Trophoblast cell (in vitro differentiated cells and primary cell): ENCODE measurements around the gene MCM5.
A peak's percentile ranks its signal among the peaks of the same experiment; 100 is the strongest.

Experiments used
- DNase-seq, 2 donors: peaks; one replicate each; pipeline ENCODE4 v3.0.0-alpha.2; 2016
- H2AFZ ChIP-seq: 2 replicates; pipeline ENCODE4 v1.6.1; 2013; ENCODE audit warnings: low read length, moderate library complexity, mild to moderate bottlenecking; ENCODE audit not compliant: insufficient read depth, poor library complexity
- H2AK5ac ChIP-seq: 2 replicates; pipeline ENCODE4 v1.6.1; 2013; ENCODE audit warnings: mild to moderate bottlenecking, low read length
- H2BK120ac ChIP-seq: 2 replicates; pipeline ENCODE4 v1.6.1; 2013; ENCODE audit warnings: low read length, mild to moderate bottlenecking, moderate library complexity; ENCODE audit not compliant: insufficient read depth, poor library complexity
- H2BK12ac ChIP-seq: 2 replicates; pipeline ENCODE4 v1.6.1; 2013; ENCODE audit warnings: mild to moderate bottlenecking, low read length, moderate library complexity
- H2BK5ac ChIP-seq: 2 replicates; pipeline ENCODE4 v1.6.1; 2013; ENCODE audit warnings: low read length, low read depth, moderate library complexity, mild to moderate bottlenecking; ENCODE audit not compliant: poor library complexity
- H3K14ac ChIP-seq: 2 replicates; pipeline ENCODE4 v1.6.1; 2013; ENCODE audit warnings: mild to moderate bottlenecking, low read length
- H3K18ac ChIP-seq: 2 replicates; pipeline ENCODE4 v1.6.1; 2013; ENCODE audit warnings: mild to moderate bottlenecking, low read length
- H3K23ac ChIP-seq: 2 replicates; pipeline ENCODE4 v1.6.1; 2013; ENCODE audit warnings: low read length
- H3K27ac ChIP-seq: 2 replicates; pipeline ENCODE4 v1.5.1; 2013; ENCODE audit warnings: low read depth, mild to moderate bottlenecking, inconsistent platforms, low read length, moderate library complexity
- H3K27me3 ChIP-seq: 2 replicates; pipeline ENCODE4 v1.6.1; 2013; ENCODE audit warnings: inconsistent platforms, mild to moderate bottlenecking, low read length, moderate library complexity; ENCODE audit not compliant: insufficient read depth
- H3K36me3 ChIP-seq, 2 experiments: 1 replicate in 1 of 2; 2 replicates in 1 of 2; pipeline ENCODE4 v1.6.1; 2013; ENCODE audit warnings: low read length in 2 of 2, mild to moderate bottlenecking in 2 of 2, moderate library complexity in 1 of 2; ENCODE audit not compliant: insufficient read depth in 2 of 2, control insufficient read depth in 1 of 2
- H3K4ac ChIP-seq: 2 replicates; pipeline ENCODE4 v1.6.1; 2013; ENCODE audit warnings: low read depth, mild to moderate bottlenecking, low read length, moderate library complexity
- H3K4me1 ChIP-seq, 2 experiments: 1 replicate in 1 of 2; 2 replicates in 1 of 2; pipeline ENCODE4 v1.6.1; 2013; ENCODE audit warnings: low read length in 2 of 2, mild to moderate bottlenecking in 2 of 2, moderate library complexity in 1 of 2; ENCODE audit not compliant: insufficient read depth in 2 of 2, control insufficient read depth in 1 of 2
- H3K4me2 ChIP-seq: 2 replicates; pipeline ENCODE4 v1.6.1; 2013; ENCODE audit warnings: inconsistent platforms, mild to moderate bottlenecking, low read length, moderate library complexity
- H3K4me3 ChIP-seq: 2 replicates; pipeline ENCODE4 v1.5.1; 2013; ENCODE audit warnings: mild to moderate bottlenecking, low read depth, low read length, inconsistent platforms
- H3K79me1 ChIP-seq: one replicate; pipeline ENCODE4 v1.6.1; 2013; ENCODE audit warnings: low read length
- H3K79me2 ChIP-seq: 2 replicates; pipeline ENCODE4 v1.6.1; 2013; ENCODE audit warnings: low read length, mild to moderate bottlenecking; ENCODE audit not compliant: control insufficient read depth, insufficient read depth, poor library complexity
- H3K9ac ChIP-seq: 2 replicates; pipeline ENCODE4 v1.6.1; 2013; ENCODE audit warnings: mild to moderate bottlenecking, low read length
- H3K9me3 ChIP-seq: 2 replicates; pipeline ENCODE4 v1.6.1; 2013; ENCODE audit warnings: low read depth, mild to moderate bottlenecking, control low read depth, inconsistent platforms, low read length; ENCODE audit not compliant: insufficient read depth
- H4K12ac ChIP-seq: 2 replicates; pipeline ENCODE4 v1.6.1; 2013; ENCODE audit warnings: low read depth, mild to moderate bottlenecking, low read length, moderate library complexity
- H4K8ac ChIP-seq: 2 replicates; pipeline ENCODE4 v1.6.1; 2013; ENCODE audit warnings: low read depth, mild to moderate bottlenecking, low read length, moderate library complexity
- H4K91ac ChIP-seq: one replicate; pipeline ENCODE4 v1.6.1; 2013; ENCODE audit warnings: low read depth, mild to moderate bottlenecking, low read length, moderate library complexity
- WGBS: extraction: QIAGEN DNeasy Blood & Tissue Kit; methylation state at CpG from one replicate; pipeline ENCODE4 v1.1.7; 2013; ENCODE audit warnings: missing lambda C conversion rate; ENCODE audit not compliant: insufficient read length, insufficient coverage; ENCODE audit errors: extremely low coverage; 5-methylcytosine and 5-hydroxymethylcytosine counted together

The MCM5 gene

DNA sequence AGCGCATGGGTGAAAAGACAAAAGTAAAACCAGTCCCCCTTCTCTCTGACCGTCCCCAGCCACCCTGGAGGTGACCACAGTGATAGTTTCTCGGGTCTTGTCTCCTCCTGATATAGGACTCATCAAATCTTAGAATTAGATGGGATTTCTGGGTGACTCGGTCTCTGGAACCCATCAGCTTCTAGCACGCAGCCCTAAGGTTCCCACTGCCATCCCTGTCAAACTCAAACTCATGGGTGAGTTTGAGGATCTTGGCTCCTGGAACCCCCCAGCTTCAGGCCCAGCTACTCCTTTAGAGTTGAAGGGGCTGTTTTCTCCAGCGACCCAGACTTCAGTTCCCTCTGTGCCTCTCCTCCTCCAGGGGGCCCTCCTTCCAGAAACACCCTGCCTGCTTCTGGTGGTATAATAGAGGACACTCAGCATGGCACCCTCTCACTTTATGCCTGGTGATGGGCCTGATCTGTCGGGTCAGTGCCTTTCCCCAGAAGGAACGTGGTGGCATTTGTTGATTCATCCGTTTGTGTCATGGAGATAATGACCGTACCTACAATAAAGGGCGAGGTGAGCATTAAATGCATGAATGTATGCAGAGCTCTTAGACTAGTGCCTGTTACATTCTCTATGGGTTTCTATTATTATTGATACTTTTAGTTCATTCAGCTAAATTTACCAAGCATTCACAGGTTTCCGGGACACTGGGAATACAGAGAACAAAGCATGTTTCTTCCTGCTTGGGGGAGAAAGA lies 31.7 kb downstream of the MCM5 start:
- Histone ChIP-seq H2BK5ac (no peak overlapping the region), H3K9ac (no peak overlapping the region), H3K18ac (no peak overlapping the region), H3K4me2 (no peak overlapping the region), H2BK120ac (no peak overlapping the region), H3K4me1 (peaks cover 0 to 3% of the 10 kb centered on the region in 2 experiments), H3K23ac (no peak overlapping the region), H3K9me3 (peaks cover 12% of the 10 kb centered on the region), H3K27ac (no peak overlapping the region), H2AFZ (no peak overlapping the region), H3K27me3 (no peaks in the 10 kb centered on the region), H2AK5ac (no peak overlapping the region), H4K12ac (no peak overlapping the region), H4K8ac (no peak overlapping the region), H4K91ac (no peak overlapping the region), H3K79me2 (no peaks in the 10 kb centered on the region), H3K14ac (no peak overlapping the region), H3K4me3 (no peak overlapping the region), H3K4ac (no peak overlapping the region), H3K79me1 (no peaks in the 10 kb centered on the region), H3K36me3 (peaks cover 22 to 28% of the 10 kb centered on the region in 2 experiments), H2BK12ac (no peak overlapping the region)
- no CpG with 5 or more reads among the region's 12 CpGs for WGBS
- DNase-seq = no peak

DNA sequence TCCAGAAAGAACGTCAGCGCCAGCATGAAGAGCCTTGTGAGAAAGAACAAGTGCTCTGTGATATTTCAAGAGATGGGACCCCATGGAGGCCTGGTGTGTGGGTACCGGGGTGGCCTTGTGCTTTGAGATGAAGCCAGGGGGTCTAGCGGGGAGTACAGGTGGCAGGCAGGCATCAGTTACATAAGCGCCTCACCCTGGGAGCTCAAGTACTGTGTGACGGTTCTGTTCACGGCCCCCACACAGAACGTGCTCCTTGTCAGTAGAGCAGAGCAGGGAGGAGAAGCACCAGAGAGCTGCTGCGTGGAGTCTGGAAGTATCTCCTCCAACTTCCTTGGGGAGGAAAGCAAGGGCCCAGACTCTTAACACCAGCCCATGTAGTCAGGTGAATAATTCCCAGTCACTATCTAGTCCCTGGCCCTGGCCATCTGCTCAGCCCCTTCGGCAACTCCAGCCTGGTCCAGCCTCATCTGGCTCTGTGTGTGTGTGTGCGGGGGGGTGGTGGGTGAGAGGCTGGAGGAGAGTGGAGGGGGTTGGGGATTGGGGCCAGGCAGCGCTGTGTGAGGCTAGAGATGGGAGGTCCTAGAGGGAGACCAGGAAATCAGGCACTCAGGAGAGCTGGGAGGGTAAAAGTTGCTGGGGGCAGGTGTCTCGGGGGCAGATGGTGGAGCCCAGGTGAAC lies 32.4 kb downstream of the MCM5 start:
- no peak overlapping the region for H3K14ac ChIP-seq
- H3K79me1 ChIP-seq = no peaks in the 10 kb centered on the region
- H2AFZ ChIP-seq = no peak overlapping the region
- peaks cover 22 to 28% of the 10 kb centered on the region in 2 experiments for H3K36me3 ChIP-seq
- H3K4me1 ChIP-seq = peaks cover 0 to 3% of the 10 kb centered on the region in 2 experiments
- H4K91ac ChIP-seq = no peak overlapping the region
- H4K8ac ChIP-seq = no peak overlapping the region
- no CpG with 5 or more reads among the region's 13 CpGs for WGBS
- H2BK120ac ChIP-seq = no peak overlapping the region
- DNase-seq = no peak
- no peak overlapping the region for H3K4me2 ChIP-seq
- H3K4ac ChIP-seq = no peak overlapping the region
- H3K27me3 ChIP-seq = no peaks in the 10 kb centered on the region
- H3K27ac ChIP-seq = no peak overlapping the region
- H3K79me2 ChIP-seq = no peaks in the 10 kb centered on the region
- H3K18ac ChIP-seq = no peak overlapping the region
- no peak overlapping the region for H4K12ac ChIP-seq
- H2AK5ac ChIP-seq = no peak overlapping the region
- H2BK12ac ChIP-seq = no peak overlapping the region
- no peak overlapping the region for H2BK5ac ChIP-seq
- no peak overlapping the region for H3K23ac ChIP-seq
- H3K9ac ChIP-seq = no peak overlapping the region
- H3K9me3 ChIP-seq = peaks cover 12% of the 10 kb centered on the region
- no peak overlapping the region for H3K4me3 ChIP-seq

DNA sequence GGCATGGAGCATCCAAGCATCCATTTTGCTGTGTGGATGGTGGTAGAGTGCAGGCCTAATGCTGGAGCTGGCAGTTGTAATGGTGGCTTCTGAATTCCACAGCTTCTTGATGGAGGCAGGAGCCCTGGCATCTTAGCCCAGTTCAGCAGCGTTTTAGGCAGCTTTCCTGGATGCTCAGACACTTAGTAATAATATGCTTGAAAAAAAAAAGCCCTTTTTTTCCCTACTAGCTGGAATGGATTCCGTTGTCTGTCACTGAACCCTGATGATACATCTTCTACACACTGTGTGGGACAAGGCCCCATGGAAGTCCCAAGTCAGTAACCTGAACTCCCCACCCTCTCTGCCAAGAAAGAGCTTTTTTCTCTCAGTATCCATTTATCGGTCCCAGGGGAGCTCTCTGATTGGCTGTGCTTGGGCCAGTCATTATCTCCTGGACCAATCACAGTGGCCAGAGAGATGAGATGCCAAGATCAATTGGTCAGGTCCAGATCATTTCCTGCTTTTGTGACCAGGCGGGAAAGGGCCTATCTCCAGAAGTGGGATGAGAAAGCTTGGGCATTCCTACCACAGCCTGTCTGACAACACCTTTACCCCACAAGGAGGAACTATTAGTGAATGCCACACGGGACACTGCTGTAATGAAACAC lies 34.2 kb downstream of the MCM5 start:
- H2BK120ac ChIP-seq = no peak overlapping the region
- no peak overlapping the region for H3K9ac ChIP-seq
- no peak overlapping the region for H2BK12ac ChIP-seq
- WGBS = no CpG with 5 or more reads among the region's 5 CpGs
- no peak overlapping the region for H3K14ac ChIP-seq
- H2BK5ac ChIP-seq = no peak overlapping the region
- peaks cover 0 to 3% of the 10 kb centered on the region in 2 experiments for H3K4me1 ChIP-seq
- H4K8ac ChIP-seq = no peak overlapping the region
- no peaks in the 10 kb centered on the region for H3K79me1 ChIP-seq
- H3K27me3 ChIP-seq = no peaks in the 10 kb centered on the region
- no peaks in the 10 kb centered on the region for H3K79me2 ChIP-seq
- H2AK5ac ChIP-seq = no peak overlapping the region
- no peak overlapping the region for H3K27ac ChIP-seq
- no peak overlapping the region for H3K4me2 ChIP-seq
- no peak overlapping the region for H3K4ac ChIP-seq
- peaks cover 12% of the 10 kb centered on the region for H3K9me3 ChIP-seq
- peak overlapping the region; percentile 29 for H3K4me3 ChIP-seq
- H3K18ac ChIP-seq = no peak overlapping the region
- no peak overlapping the region for H2AFZ ChIP-seq
- no peak overlapping the region for H3K23ac ChIP-seq
- H4K12ac ChIP-seq = no peak overlapping the region
- peak; percentile 30 to 63 for DNase-seq
- H4K91ac ChIP-seq = no peak overlapping the region
- H3K36me3 ChIP-seq = peaks cover 22 to 26% of the 10 kb centered on the region in 2 experiments

DNA sequence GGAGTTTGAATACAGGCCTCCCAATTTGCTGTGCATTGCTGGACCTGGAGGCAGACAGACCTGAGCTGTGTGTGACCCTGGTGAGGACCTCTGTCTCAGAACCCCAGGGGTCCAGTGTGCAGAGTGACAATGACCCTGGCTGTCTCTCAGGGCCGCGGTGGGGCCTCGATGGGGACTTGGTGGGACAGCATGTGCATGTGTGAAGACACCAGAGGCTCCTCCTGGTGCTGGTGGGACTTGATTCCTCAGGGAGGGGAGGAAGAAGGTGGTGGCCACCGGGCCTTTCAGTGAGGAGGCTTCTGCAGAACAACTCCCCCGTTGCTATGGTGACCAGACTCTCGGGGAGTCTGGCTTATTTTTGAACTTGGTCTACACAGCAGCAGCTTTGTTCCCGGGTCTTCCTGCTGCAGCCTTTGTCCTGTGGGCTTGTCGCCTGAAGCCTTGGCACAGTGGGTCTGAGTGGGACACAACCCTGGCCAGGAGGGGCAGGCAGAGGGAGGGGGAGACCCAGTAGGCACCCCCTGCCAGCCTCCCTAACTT lies 35.3 kb downstream of the MCM5 start:
- Histone ChIP-seq H3K18ac (no peak overlapping the region), H3K27ac (no peak overlapping the region), H3K79me1 (no peaks in the 10 kb centered on the region), H4K91ac (no peak overlapping the region), H4K12ac (no peak overlapping the region), H2BK12ac (no peak overlapping the region), H2BK5ac (no peak overlapping the region), H3K9me3 (peaks cover 12% of the 10 kb centered on the region), H3K79me2 (no peaks in the 10 kb centered on the region), H4K8ac (no peak overlapping the region), H3K4ac (no peak overlapping the region), H3K4me1 (peaks cover 0 to 3% of the 10 kb centered on the region in 2 experiments), H2BK120ac (no peak overlapping the region), H3K27me3 (no peaks in the 10 kb centered on the region), H3K9ac (no peak overlapping the region), H3K14ac (no peak overlapping the region), H3K36me3 (peaks cover 22 to 26% of the 10 kb centered on the region in 2 experiments), H2AK5ac (no peak overlapping the region), H2AFZ (no peak overlapping the region), H3K23ac (no peak overlapping the region), H3K4me2 (no peak overlapping the region), H3K4me3 (peak overlapping the region; percentile 15)
- no peak for DNase-seq
- WGBS = no CpG with 5 or more reads among the region's 8 CpGs
